ENCODE measurements around the gene WRAP53. TPM values are rescaled to one million over a fixed set of nuclear protein-coding genes. Genes with fewer than 3 reads are reported as not detected.

WRAP53 gene
- total and polyA plus RNA-seq, 10 donors = 8.5 to 21.8 (median 9.8) TPM

- no peaks in the 10 kb centered on the region for H3K27me3 ChIP-seq (replicated peaks in 1 of 7)
- intact Hi-C loops (cut with DNase I; ENCODE audit: low total_unique reads) = loop anchor here (10.0 kb wide), 1 partner anchor 64 kb away; the partner anchor contains the start of gene SAT2
- peak overlapping the region; percentile 56 to 97 (median 92) for H3K4me3 ChIP-seq
- peaks cover 28 to 48% (median 36%) of the 10 kb centered on the region in 6 donors for H3K4me1 ChIP-seq
- TF ChIP-seq POLR2AphosphoS5 (IDR thresholded peaks at IDR 0.05) (no peak), POLR2A (IDR thresholded peaks at IDR 0.05) (no peak), CTCF (IDR thresholded peaks at IDR 0.05 in 8 of 11, conservative IDR thresholded peaks at IDR 0.05 in 3 of 11) (no peak)
- H3K9me3 ChIP-seq = no peaks in the 10 kb centered on the region
- no peak for DNase-seq
- peaks cover 0 to 43% (median 7%) of the 10 kb centered on the region in 6 donors for H3K36me3 ChIP-seq
- H3K27ac ChIP-seq = peak overlapping the region in 7 of 8 donors; percentile 93 to 98 (median 98)
- WGBS, 5 donors = 21 to 35% (median 24%) methylated on average over 13 of the region's 13 CpGs
Observed at GRCh38 chr17:7688808-7689316, 585 bp downstream of the WRAP53 start.

- Histone ChIP-seq H3K9me3 (no peaks in the 10 kb centered on the region), H3K4me3 (no peak overlapping the region), H3K36me3 (peaks cover 0 to 95% (median 13%) of the 10 kb centered on the region in 6 donors), H3K27ac (no peak overlapping the region), H3K4me1 (no peaks in the 10 kb centered on the region), H3K27me3 (replicated peaks in 1 of 7) (no peaks in the 10 kb centered on the region)
- no peak for DNase-seq
- intact Hi-C loops (cut with DNase I; ENCODE audit: low total_unique reads) = no loop called here
- no peak for TF ChIP-seq POLR2AphosphoS5 (IDR thresholded peaks at IDR 0.05)
- no peak for TF ChIP-seq CTCF (IDR thresholded peaks at IDR 0.05 in 8 of 11, conservative IDR thresholded peaks at IDR 0.05 in 3 of 11)
- 94 to 99% (median 97%) methylated on average over 10 of the region's 10 CpGs for whole genome bisulfite sequencing, 5 donors
Observed at GRCh38 chr17:7695586-7695985, 7.3 kb downstream of the WRAP53 start.

GRCh38 chr17:7697828-7698588, 9.7 kb downstream of the WRAP53 start:
- Histone ChIP-seq H3K9me3 (no peaks in the 10 kb centered on the region), H3K36me3 (peaks cover 0 to 95% (median 29%) of the 10 kb centered on the region in 6 donors), H3K27ac (no peak overlapping the region), H3K4me3 (no peak overlapping the region), H3K27me3 (replicated peaks in 1 of 7) (peaks cover 0 to 11% (median 0%) of the 10 kb centered on the region in 7 donors), H3K4me1 (peaks cover 0 to 16% (median 0%) of the 10 kb centered on the region in 6 donors)
- TF ChIP-seq CTCF (IDR thresholded peaks at IDR 0.05 in 8 of 11, conservative IDR thresholded peaks at IDR 0.05 in 3 of 11) (no peak), POLR2AphosphoS5 (IDR thresholded peaks at IDR 0.05) (no peak), POLR2A (IDR thresholded peaks at IDR 0.05) (no peak)
- WGBS, 5 donors = 93 to 100% (median 95%) methylated on average over 4 of the region's 4 CpGs
- DNase-seq = no peak
- intact Hi-C loops (cut with DNase I; ENCODE audit: low total_unique reads) = no loop called here

DNA sequence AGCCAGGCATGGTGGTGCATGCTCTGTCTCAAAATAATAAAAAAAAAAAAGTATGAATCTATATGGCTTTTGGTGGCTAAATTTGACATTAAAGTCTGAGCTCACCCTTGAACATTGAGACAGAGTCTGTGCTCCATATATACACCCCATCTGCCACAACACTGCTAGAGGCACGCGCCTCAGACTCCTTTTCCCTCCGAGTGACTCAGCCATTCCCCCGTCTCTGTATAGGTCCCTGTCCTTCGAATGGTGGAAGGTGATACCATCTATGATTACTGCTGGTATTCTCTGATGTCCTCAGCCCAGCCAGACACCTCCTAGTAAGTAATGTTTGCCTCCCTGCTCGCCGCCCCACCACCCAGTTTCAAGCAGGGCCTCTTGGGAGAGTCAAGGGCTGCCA, 12.2 kb downstream of the WRAP53 start:
- Histone ChIP-seq H3K36me3 (peaks cover 0 to 79% (median 26%) of the 10 kb centered on the region in 6 donors), H3K4me3 (no peak overlapping the region), H3K4me1 (peaks cover 7 to 32% (median 15%) of the 10 kb centered on the region in 6 donors), H3K27ac (no peak overlapping the region), H3K27me3 (replicated peaks in 1 of 7) (peaks cover 5 to 36% (median 18%) of the 10 kb centered on the region in 7 donors), H3K9me3 (no peaks in the 10 kb centered on the region)
- intact Hi-C loops (cut with DNase I; ENCODE audit: low total_unique reads) = no loop called here
- no peak for TF ChIP-seq POLR2A (IDR thresholded peaks at IDR 0.05)
- TF ChIP-seq POLR2AphosphoS5 (IDR thresholded peaks at IDR 0.05) = no peak
- no peak for TF ChIP-seq CTCF (IDR thresholded peaks at IDR 0.05 in 8 of 11, conservative IDR thresholded peaks at IDR 0.05 in 3 of 11)
- DNase-seq = no peak
- WGBS, 5 donors = 93 to 98% (median 97%) methylated on average over 7 of the region's 7 CpGs
